Endothelial cell of umbilical vein (primary cell): ENCODE data around the gene RNF150. TPM values are rescaled to one million over a fixed set of nuclear protein-coding genes. Genes with fewer than 3 reads are reported as not detected.

Source experiments
- BruUV-seq: library from RNA; stranded (reverse); fragments of 400-500 nt; replicated peaks from 2 replicates; lab custom pipeline; 2021; lab: Mats Ljungman, UMichigan
- CTCF ChIA-PET: fragments of 300-600, 350-600 bp; sonication (Branson Sonifier 250); formaldehyde crosslinking; loops from one replicate; lab custom pipeline; 2021; ENCODE audit warnings: antibody characterized with exemption, inconsistent platforms; lab: Charles Lee
- POLR2A ChIA-PET: fragments of 300-600, 350-600 bp; sonication (Branson Sonifier 250); formaldehyde crosslinking; loops from one replicate; lab custom pipeline; 2021; ENCODE audit warnings: antibody characterized with exemption, inconsistent platforms; lab: Charles Lee
- DNase-seq: peaks from one replicate; pipeline ENCODE4 v3.0.0-alpha.2; 2011; ENCODE audit warnings: low read depth, low spot score
- FAIRE-seq: peaks from 2 replicates; lab custom pipeline; 2011; peaks lifted over from hg19 to GRCh38; lab: Jason Lieb, UNC
- H2AFZ ChIP-seq: 2 replicates; pipeline ENCODE4 v1.6.0; 2012; ENCODE audit warnings: low read depth, low read length, control low read depth, inconsistent platforms
- H3K27ac ChIP-seq: 2 replicates; pipeline ENCODE4 v1.5.1; 2011; ENCODE audit warnings: low read depth, mild to moderate bottlenecking, control low read depth, low read length, moderate library complexity; ENCODE audit not compliant: insufficient read depth
- H3K27me3 ChIP-seq, 2 experiments: 2 replicates each; pipeline versions ENCODE4 v1.6.0 to v1.6.1; 2011; ENCODE audit warnings: low read length in 2 of 2, mixed read lengths in 1 of 2; ENCODE audit not compliant: control insufficient read depth in 2 of 2, insufficient read depth in 2 of 2
- H3K36me3 ChIP-seq, 2 experiments: 2 replicates in 1 of 2; 3 replicates in 1 of 2; pipeline ENCODE4 v1.5.1; 2011; ENCODE audit warnings: low read length in 2 of 2, mild to moderate bottlenecking in 1 of 2, moderate library complexity in 1 of 2; ENCODE audit not compliant: control insufficient read depth in 2 of 2, insufficient read depth in 2 of 2; ENCODE audit errors: extremely low read depth in 1 of 2
- H3K4me1 ChIP-seq: 3 replicates; pipeline ENCODE4 v1.5.1; 2011; ENCODE audit warnings: mild to moderate bottlenecking, low read length; ENCODE audit not compliant: control insufficient read depth, insufficient read depth; ENCODE audit errors: extremely low read depth
- H3K4me2 ChIP-seq: 2 replicates; pipeline ENCODE4 v1.6.1; 2011; ENCODE audit warnings: low read length, control low read depth, mixed read lengths; ENCODE audit not compliant: insufficient read depth
- H3K4me3 ChIP-seq, 3 experiments: fragments of 200-600 bp in 1 of 3; sonication (generic), shearing (Covaris generic) in 1 of 3; replicated peaks in 1 of 3; 2 replicates each; pipeline ENCODE4 v1.5.1; 2011 to 2016; ENCODE audit warnings: control low read depth in 3 of 3, low read length in 3 of 3, mild to moderate bottlenecking in 2 of 3, inconsistent platforms in 1 of 3, low read depth in 1 of 3, moderate library complexity in 1 of 3; ENCODE audit not compliant: insufficient read depth in 1 of 3
- H3K79me2 ChIP-seq: 2 replicates; pipeline ENCODE4 v1.6.0; 2012; ENCODE audit warnings: low read length, inconsistent platforms; ENCODE audit not compliant: control insufficient read depth, insufficient read depth
- H3K9ac ChIP-seq: replicated peaks from 2 replicates; pipeline ENCODE3; 2011; ENCODE audit warnings: low read length, control low read depth; ENCODE audit not compliant: insufficient read depth; ENCODE audit errors: extremely low read depth
- H3K9me1 ChIP-seq: replicated peaks from 3 replicates; pipeline ENCODE4 v1.6.0; 2011; ENCODE audit warnings: mild to moderate bottlenecking, low read length; ENCODE audit not compliant: control insufficient read depth, insufficient read depth; ENCODE audit errors: extremely low read depth
- H3K9me3 ChIP-seq: replicated peaks from 2 replicates; pipeline ENCODE4 v1.5.1; 2012; ENCODE audit warnings: low read length, inconsistent platforms; ENCODE audit not compliant: control insufficient read depth, insufficient read depth
- H4K20me1 ChIP-seq: replicated peaks from 2 replicates; pipeline ENCODE3; 2011; ENCODE audit warnings: mild to moderate bottlenecking, low read length; ENCODE audit not compliant: control insufficient read depth, insufficient read depth; ENCODE audit errors: extremely low read depth
- CTCF ChIP-seq, 2 donors: IDR thresholded peaks; 1 replicate in 1 of 2; 2 replicates in 1 of 2; pipeline ENCODE4 v1.5.1; 2011; ENCODE audit warnings: low read length in 2 of 2, mild to moderate bottlenecking in 2 of 2, moderate library complexity in 2 of 2, control low read depth in 1 of 2, inconsistent platforms in 1 of 2, low read depth in 1 of 2; ENCODE audit not compliant: insufficient read depth in 1 of 2; ENCODE audit errors: extremely low read depth in 1 of 2
- EZH2 ChIP-seq: IDR thresholded peaks from 2 replicates; pipeline ENCODE4 v1.6.1; 2012; ENCODE audit warnings: borderline replicate concordance, low read depth, mild to moderate bottlenecking, moderate library complexity, low read length, inconsistent platforms; ENCODE audit not compliant: severe bottlenecking
- FOS ChIP-seq: IDR thresholded peaks from 2 replicates; pipeline ENCODE4 v1.6.1; 2011; ENCODE audit warnings: mild to moderate bottlenecking, low read length, moderate library complexity, borderline replicate concordance; ENCODE audit not compliant: insufficient read depth
- GATA2 ChIP-seq: IDR thresholded peaks from 2 replicates; pipeline ENCODE4 v1.7.0; 2011; ENCODE audit warnings: low read depth, mild to moderate bottlenecking, moderate library complexity, mixed read lengths, low read length; ENCODE audit not compliant: insufficient read length, insufficient read depth
- JUN ChIP-seq: IDR thresholded peaks from 2 replicates; pipeline ENCODE4 v1.6.1; 2011; ENCODE audit warnings: borderline replicate concordance, low read depth; ENCODE audit not compliant: insufficient read length, insufficient read depth
- MYC ChIP-seq: IDR thresholded peaks from one replicate; pipeline ENCODE4 v1.6.1; 2011; ENCODE audit warnings: mild to moderate bottlenecking, low read depth, low read length
- POLR2A ChIP-seq: IDR thresholded peaks from 2 replicates; pipeline ENCODE4 v1.6.1; 2012; ENCODE audit warnings: low read depth, mild to moderate bottlenecking, control low read depth, low read length
- POLR2AphosphoS5 ChIP-seq: IDR thresholded peaks from 2 replicates; pipeline ENCODE4 v1.6.1; 2012; ENCODE audit warnings: low read depth, mild to moderate bottlenecking, control low read depth, low read length, moderate library complexity; ENCODE audit not compliant: insufficient read depth
- dilution Hi-C: fragments of 300-500 bp; cut with MboI; formaldehyde crosslinking; loops from one replicate; pipeline ENCODE4 v1.15.0; 2019; ENCODE audit warnings: low sequenced_read_pairs; ENCODE audit not compliant: extremely low pct_ligation_motif_present
- intact Hi-C: fragments of 100-400 bp; cut with micrococcal nuclease; formaldehyde crosslinking; loops from one replicate; pipeline ENCODE4 v1.10.0; 2022
- polyA plus RNA-seq, 4 experiments: library from polyadenylated mRNA; depleted of rRNA in 3 of 4; stranded (reverse) in 3 of 4; unstranded in 1 of 4; fragments of >200 nt; gene quantifications; 2 replicates each; pipeline versions ENCODE4 v1.2.1 to v1.2.3, GENCODE V29; 2011 to 2012; ENCODE audit warnings: missing spikeins in 1 of 4
- total RNA-seq: library from RNA; stranded (reverse); gene quantifications from 2 replicates; pipeline ENCODE4 v1.2.3, GENCODE V29; 2021
- TF ChIP-seq, protein P1 (sequence below): IDR thresholded peaks from 2 replicates; pipeline ENCODE4 v1.6.1; 2011; ENCODE audit not compliant: insufficient read depth, insufficient read length

The RNF150 gene
- total and polyA plus RNA-seq, 2 donors (not counting 3 experiments of a cell fraction or from before 2014, with no cell fraction given), result 0.33 to 0.35 TPM

DNA sequence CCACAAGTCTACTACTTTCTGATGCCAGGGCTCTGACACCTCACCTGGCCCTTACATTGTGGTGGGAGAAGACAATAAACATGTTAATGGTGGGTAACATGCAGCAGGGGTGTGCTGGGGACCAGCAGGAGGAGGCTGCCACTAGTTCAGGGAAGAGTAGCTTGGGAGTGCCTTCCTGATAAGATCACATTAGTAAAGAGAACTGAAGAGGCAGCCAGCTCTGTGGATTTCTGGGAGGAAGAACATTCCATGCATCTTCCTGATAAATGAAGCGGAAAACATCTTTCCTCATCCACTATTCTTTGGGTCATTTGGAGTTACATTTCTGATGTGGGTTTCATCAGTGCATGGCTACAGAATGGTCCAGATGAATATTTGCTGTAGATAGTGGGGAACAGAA, 9.0 kb downstream of the RNF150 start:
- Histone ChIP-seq H3K4me2 (no peak overlapping the region), H3K9me3 (no peaks in the 10 kb centered on the region), H3K79me2 (no peaks in the 10 kb centered on the region), H3K9ac (no peak overlapping the region), H3K4me3 (no peak overlapping the region), H4K20me1 (no peaks in the 10 kb centered on the region), H3K27me3 (peaks cover 3 to 10% of the 10 kb centered on the region in 2 experiments), H3K36me3 (no peaks in the 10 kb centered on the region), H2AFZ (no peak overlapping the region), H3K9me1 (no peaks in the 10 kb centered on the region), H3K4me1 (no peaks in the 10 kb centered on the region), H3K27ac (no peak overlapping the region)
- no TSS peak for BruUV-seq
- DNase-seq (no peak), FAIRE-seq (no peak)
- intact Hi-C loops, result no loop called here
- ChIA-PET CTCF (no interaction called here), POLR2A (no interaction called here)
- TF ChIP-seq JUN (no peak), CTCF (IDR thresholded peaks at IDR 0.05; ENCODE audit: extremely low read depth in 1 of 2, insufficient read depth in 1 of 2, low read depth in 1 of 2, low read length in 2 of 2) (no peak), MYC (no peak), POLR2A (no peak), GATA2 (no peak), FOS (no peak), EZH2 (no peak), POLR2AphosphoS5 (no peak)
- TF ChIP-seq, protein P1, sequence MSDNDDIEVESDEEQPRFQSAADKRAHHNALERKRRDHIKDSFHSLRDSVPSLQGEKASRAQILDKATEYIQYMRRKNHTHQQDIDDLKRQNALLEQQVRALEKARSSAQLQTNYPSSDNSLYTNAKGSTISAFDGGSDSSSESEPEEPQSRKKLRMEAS, result no peak
- dilution Hi-C loops, result no loop called here
